Mesenchymal stem cell (in vitro differentiated cells and primary cell): ENCODE data around the gene LGR5.

Experiments
- DNase-seq: peaks from one replicate; pipeline ENCODE4 v3.0.0-alpha.2; 2013
- H2AFZ ChIP-seq: one replicate; pipeline ENCODE4 v1.6.1; 2013; ENCODE audit warnings: low read depth, mild to moderate bottlenecking, control low read depth, inconsistent platforms, low read length, moderate library complexity
- H2AK5ac ChIP-seq: 2 replicates; pipeline ENCODE4 v1.6.1; 2013; ENCODE audit warnings: low read length, moderate library complexity, mild to moderate bottlenecking, inconsistent platforms; ENCODE audit not compliant: severe bottlenecking
- H2BK120ac ChIP-seq: one replicate; pipeline ENCODE4 v1.6.1; 2013; ENCODE audit warnings: low read depth, mild to moderate bottlenecking, inconsistent platforms, low read length, moderate library complexity
- H2BK12ac ChIP-seq, 2 experiments: one replicate each; pipeline ENCODE4 v1.6.1; 2013; ENCODE audit warnings: inconsistent platforms in 2 of 2, low read length in 2 of 2, mild to moderate bottlenecking in 2 of 2, moderate library complexity in 2 of 2, control low read depth in 1 of 2
- H2BK15ac ChIP-seq: one replicate; pipeline ENCODE4 v1.6.1; 2013; ENCODE audit warnings: mild to moderate bottlenecking, low read depth, inconsistent platforms; ENCODE audit not compliant: poor library complexity, severe bottlenecking
- H2BK5ac ChIP-seq: 2 replicates; pipeline ENCODE4 v1.6.1; 2013; ENCODE audit warnings: low read depth, mild to moderate bottlenecking, low read length, control low read depth, inconsistent platforms; ENCODE audit not compliant: poor library complexity, severe bottlenecking
- H3K14ac ChIP-seq, 2 experiments: one replicate each; pipeline ENCODE4 v1.6.1; 2013; ENCODE audit warnings: inconsistent platforms in 2 of 2, low read length in 2 of 2, control low read depth in 1 of 2, mild to moderate bottlenecking in 1 of 2, moderate library complexity in 1 of 2
- H3K18ac ChIP-seq, 2 experiments: one replicate each; pipeline ENCODE4 v1.6.1; 2013; ENCODE audit warnings: inconsistent platforms in 2 of 2, low read length in 2 of 2, control low read depth in 1 of 2, low read depth in 1 of 2, mild to moderate bottlenecking in 1 of 2
- H3K23ac ChIP-seq, 2 experiments: one replicate each; pipeline ENCODE4 v1.6.1; 2013; ENCODE audit warnings: inconsistent platforms in 2 of 2, low read length in 2 of 2, mild to moderate bottlenecking in 2 of 2, moderate library complexity in 2 of 2, control low read depth in 1 of 2
- H3K27ac ChIP-seq: 2 replicates; pipeline ENCODE4 v1.5.1; 2013; ENCODE audit warnings: mild to moderate bottlenecking, moderate library complexity, low read length, control low read depth, inconsistent platforms; ENCODE audit not compliant: poor library complexity, severe bottlenecking
- H3K27me3 ChIP-seq, 2 experiments: 2 replicates each; pipeline versions ENCODE4 v1.6.1 to v1.7.0; 2013; ENCODE audit warnings: low read length in 2 of 2, mild to moderate bottlenecking in 2 of 2, moderate library complexity in 2 of 2, control low read depth in 1 of 2, inconsistent platforms in 1 of 2; ENCODE audit not compliant: control insufficient read depth in 1 of 2, insufficient read depth in 1 of 2
- H3K36me3 ChIP-seq, 2 experiments: 2 replicates each; pipeline versions ENCODE4 v1.6.1 to v1.7.0; 2013; ENCODE audit warnings: low read length in 2 of 2, control low read depth in 1 of 2, inconsistent platforms in 1 of 2, low read depth in 1 of 2, mild to moderate bottlenecking in 1 of 2; ENCODE audit not compliant: insufficient read depth in 2 of 2, control insufficient read depth in 1 of 2
- H3K4ac ChIP-seq, 2 experiments: one replicate each; pipeline ENCODE4 v1.6.1; 2013; ENCODE audit warnings: inconsistent platforms in 2 of 2, low read length in 2 of 2, mild to moderate bottlenecking in 2 of 2, moderate library complexity in 2 of 2, control low read depth in 1 of 2, low read depth in 1 of 2
- H3K4me1 ChIP-seq: 2 replicates; pipeline ENCODE4 v1.6.1; 2013; ENCODE audit warnings: low read depth, low read length, control low read depth; ENCODE audit not compliant: control insufficient read depth, insufficient read depth
- H3K4me2 ChIP-seq: 2 replicates; pipeline ENCODE4 v1.6.1; 2013; ENCODE audit warnings: low read length, mild to moderate bottlenecking, inconsistent platforms; ENCODE audit not compliant: poor library complexity, severe bottlenecking
- H3K4me3 ChIP-seq, 2 experiments: 2 replicates each; pipeline versions ENCODE4 v1.5.1 to v1.7.0; 2013; ENCODE audit warnings: low read length in 2 of 2, mild to moderate bottlenecking in 2 of 2, control low read depth in 1 of 2, low read depth in 1 of 2; ENCODE audit not compliant: insufficient read depth in 1 of 2
- H3K79me1 ChIP-seq: replicated peaks from 2 replicates; pipeline ENCODE4 v1.6.1; 2013; ENCODE audit warnings: mild to moderate bottlenecking, control low read depth, low read length, inconsistent platforms; ENCODE audit not compliant: poor library complexity, severe bottlenecking
- H3K9ac ChIP-seq: 2 replicates; pipeline ENCODE4 v1.7.0; 2013; ENCODE audit warnings: mild to moderate bottlenecking, low read length, moderate library complexity
- H3K9me3 ChIP-seq: 2 replicates; pipeline ENCODE4 v1.7.0; 2013; ENCODE audit warnings: mild to moderate bottlenecking, low read length; ENCODE audit not compliant: control insufficient read depth
- H4K8ac ChIP-seq: one replicate; pipeline ENCODE4 v1.6.1; 2013; ENCODE audit warnings: inconsistent platforms, mild to moderate bottlenecking, low read length, moderate library complexity
- H4K91ac ChIP-seq: one replicate; pipeline ENCODE4 v1.6.1; 2013; ENCODE audit warnings: mild to moderate bottlenecking, low read length, inconsistent platforms
- WGBS: methylation state at CpG from one replicate; pipeline ENCODE4 v1.1.7; 2013; ENCODE audit warnings: mixed read lengths; 5-methylcytosine and 5-hydroxymethylcytosine counted together

LGR5 gene

GRCh38 chr12:71587012-71587411, 147.4 kb downstream of the LGR5 start:
- Histone ChIP-seq H3K4ac (no peak overlapping the region), H3K4me1 (no peaks in the 10 kb centered on the region), H3K14ac (no peak overlapping the region), H4K8ac (no peak overlapping the region), H3K9ac (no peak overlapping the region), H2BK5ac (no peak overlapping the region), H2BK120ac (no peak overlapping the region), H3K18ac (no peak overlapping the region), H3K27ac (no peak overlapping the region), H3K79me1 (no peaks in the 10 kb centered on the region), H3K9me3 (no peaks in the 10 kb centered on the region), H3K4me2 (no peak overlapping the region), H3K23ac (no peak overlapping the region), H2BK12ac (no peak overlapping the region), H2BK15ac (no peak overlapping the region), H3K36me3 (no peaks in the 10 kb centered on the region), H4K91ac (no peak overlapping the region), H3K27me3 (no peaks in the 10 kb centered on the region), H2AK5ac (no peak overlapping the region), H3K4me3 (no peak overlapping the region), H2AFZ (no peak overlapping the region)
- 91% methylated on average over 2 of the region's 2 CpGs for WGBS
- DNase-seq: no peak

- Histone ChIP-seq H3K27ac (no peak overlapping the region), H4K91ac (no peak overlapping the region), H2BK15ac (no peak overlapping the region), H2BK120ac (no peak overlapping the region), H3K18ac (no peak overlapping the region), H2BK5ac (no peak overlapping the region), H3K9me3 (no peaks in the 10 kb centered on the region), H4K8ac (no peak overlapping the region), H2BK12ac (no peak overlapping the region), H2AFZ (no peak overlapping the region), H3K79me1 (no peaks in the 10 kb centered on the region), H2AK5ac (no peak overlapping the region), H3K4me3 (no peak overlapping the region), H3K4me1 (no peaks in the 10 kb centered on the region), H3K9ac (no peak overlapping the region), H3K4me2 (no peak overlapping the region), H3K14ac (no peak overlapping the region), H3K27me3 (no peaks in the 10 kb centered on the region), H3K4ac (no peak overlapping the region), H3K36me3 (no peaks in the 10 kb centered on the region), H3K23ac (no peak overlapping the region)
- DNase-seq: no peak
- 100% methylated on average over 3 of the region's 4 CpGs for WGBS
These were observed 149.9 kb downstream of the LGR5 start for GRCh38 chr12:71589478-71589881.

GRCh38 chr12:71591601-71592000, 152.0 kb downstream of the LGR5 start:
- Histone ChIP-seq H3K18ac (no peak overlapping the region), H2BK15ac (no peak overlapping the region), H2BK5ac (no peak overlapping the region), H2BK120ac (no peak overlapping the region), H3K36me3 (no peaks in the 10 kb centered on the region), H3K9ac (no peak overlapping the region), H3K79me1 (no peaks in the 10 kb centered on the region), H3K4me2 (no peak overlapping the region), H3K27ac (no peak overlapping the region), H4K8ac (no peak overlapping the region), H3K9me3 (no peaks in the 10 kb centered on the region), H2AK5ac (no peak overlapping the region), H2BK12ac (no peak overlapping the region), H3K23ac (no peak overlapping the region), H2AFZ (no peak overlapping the region), H3K27me3 (no peaks in the 10 kb centered on the region), H3K4ac (no peak overlapping the region), H3K4me3 (no peak overlapping the region), H3K4me1 (no peaks in the 10 kb centered on the region), H4K91ac (no peak overlapping the region), H3K14ac (no peak overlapping the region)
- DNase-seq: no peak
- WGBS: 44% methylated on average over 2 of the region's 2 CpGs

GRCh38 chr12:71592841-71593240, 153.2 kb downstream of the LGR5 start:
- WGBS: 76% methylated on average over 3 of the region's 3 CpGs
- DNase-seq: no peak
- no peak overlapping the region for H3K4ac ChIP-seq
- no peak overlapping the region for H2BK15ac ChIP-seq
- no peaks in the 10 kb centered on the region for H3K36me3 ChIP-seq
- no peak overlapping the region for H3K9ac ChIP-seq
- H3K79me1 ChIP-seq: no peaks in the 10 kb centered on the region
- H2BK5ac ChIP-seq: no peak overlapping the region
- H3K9me3 ChIP-seq: no peaks in the 10 kb centered on the region
- H3K4me2 ChIP-seq: no peak overlapping the region
- H3K14ac ChIP-seq: no peak overlapping the region
- H3K27ac ChIP-seq: no peak overlapping the region
- no peak overlapping the region for H4K8ac ChIP-seq
- H2AK5ac ChIP-seq: no peak overlapping the region
- no peaks in the 10 kb centered on the region for H3K4me1 ChIP-seq
- H2BK12ac ChIP-seq: no peak overlapping the region
- H2AFZ ChIP-seq: no peak overlapping the region
- no peak overlapping the region for H3K4me3 ChIP-seq
- no peaks in the 10 kb centered on the region for H3K27me3 ChIP-seq
- H2BK120ac ChIP-seq: no peak overlapping the region
- H4K91ac ChIP-seq: no peak overlapping the region
- H3K23ac ChIP-seq: no peak overlapping the region
- H3K18ac ChIP-seq: no peak overlapping the region
